ENCODE results near the gene TTC7B.

TTC7B gene

GRCh38 chr14:90782892-90783291 is 33.3 kb downstream of the TTC7B start:
- no peak overlapping the region for H3K27ac ChIP-seq
- H3K79me2 ChIP-seq (ENCODE audit: insufficient read depth, low read depth): no peaks in the 10 kb centered on the region
- H2AFZ ChIP-seq (ENCODE audit: low read depth): no peak overlapping the region
- H3K36me3 ChIP-seq (ENCODE audit: insufficient read depth): no peaks in the 10 kb centered on the region
- TF ChIP-seq CTCF (conservative IDR thresholded peaks at IDR 0.05; ENCODE audit: low read depth, low read length): no peak
- H3K27me3 ChIP-seq (ENCODE audit: insufficient read depth, low read depth): no peaks in the 10 kb centered on the region
- no peak overlapping the region for H3K4me2 ChIP-seq
- H3K4me3 ChIP-seq (IDR thresholded peaks at IDR 0.05; ENCODE audit: insufficient read depth, low read depth, low read length): no peak overlapping the region
- no peak overlapping the region for H3K9ac ChIP-seq
- H3K4me1 ChIP-seq (ENCODE audit: low read depth, poor library complexity, severe bottlenecking): no peaks in the 10 kb centered on the region
- no peaks in the 10 kb centered on the region for H4K20me1 ChIP-seq (ENCODE audit: insufficient read depth)

GRCh38 chr14:90781876-90782275 is 34.4 kb downstream of the TTC7B start:
- no peak for TF ChIP-seq CTCF (conservative IDR thresholded peaks at IDR 0.05; ENCODE audit: low read depth, low read length)
- H3K36me3 ChIP-seq (ENCODE audit: insufficient read depth): no peaks in the 10 kb centered on the region
- H3K27ac ChIP-seq: no peak overlapping the region
- no peak overlapping the region for H3K4me3 ChIP-seq (IDR thresholded peaks at IDR 0.05; ENCODE audit: insufficient read depth, low read depth, low read length)
- H3K4me1 ChIP-seq (ENCODE audit: low read depth, poor library complexity, severe bottlenecking): no peaks in the 10 kb centered on the region
- no peak overlapping the region for H3K4me2 ChIP-seq
- no peak overlapping the region for H3K9ac ChIP-seq
- no peaks in the 10 kb centered on the region for H3K27me3 ChIP-seq (ENCODE audit: insufficient read depth, low read depth)
- H2AFZ ChIP-seq (ENCODE audit: low read depth): no peak overlapping the region
- H3K79me2 ChIP-seq (ENCODE audit: insufficient read depth, low read depth): no peaks in the 10 kb centered on the region
- no peaks in the 10 kb centered on the region for H4K20me1 ChIP-seq (ENCODE audit: insufficient read depth)

GRCh38 chr14:90781344-90781761 is 34.9 kb downstream of the TTC7B start:
- no peak overlapping the region for H3K27ac ChIP-seq
- no peak overlapping the region for H3K4me2 ChIP-seq
- TF ChIP-seq CTCF (conservative IDR thresholded peaks at IDR 0.05; ENCODE audit: low read depth, low read length): no peak
- no peaks in the 10 kb centered on the region for H4K20me1 ChIP-seq (ENCODE audit: insufficient read depth)
- no peak overlapping the region for H3K9ac ChIP-seq
- H3K36me3 ChIP-seq (ENCODE audit: insufficient read depth): no peaks in the 10 kb centered on the region
- H3K4me3 ChIP-seq (IDR thresholded peaks at IDR 0.05; ENCODE audit: insufficient read depth, low read depth, low read length): no peak overlapping the region
- no peaks in the 10 kb centered on the region for H3K79me2 ChIP-seq (ENCODE audit: insufficient read depth, low read depth)
- no peak overlapping the region for H2AFZ ChIP-seq (ENCODE audit: low read depth)
- no peaks in the 10 kb centered on the region for H3K27me3 ChIP-seq (ENCODE audit: insufficient read depth, low read depth)
- H3K4me1 ChIP-seq (ENCODE audit: low read depth, poor library complexity, severe bottlenecking): no peaks in the 10 kb centered on the region

- H3K79me2 ChIP-seq (ENCODE audit: insufficient read depth, low read depth): no peaks in the 10 kb centered on the region
- no peak overlapping the region for H3K4me3 ChIP-seq (IDR thresholded peaks at IDR 0.05; ENCODE audit: insufficient read depth, low read depth, low read length)
- no peak overlapping the region for H3K27ac ChIP-seq
- no peaks in the 10 kb centered on the region for H3K4me1 ChIP-seq (ENCODE audit: low read depth, poor library complexity, severe bottlenecking)
- H3K27me3 ChIP-seq (ENCODE audit: insufficient read depth, low read depth): no peaks in the 10 kb centered on the region
- no peak overlapping the region for H2AFZ ChIP-seq (ENCODE audit: low read depth)
- no peak overlapping the region for H3K9ac ChIP-seq
- H3K4me2 ChIP-seq: no peak overlapping the region
- no peaks in the 10 kb centered on the region for H4K20me1 ChIP-seq (ENCODE audit: insufficient read depth)
- no peaks in the 10 kb centered on the region for H3K36me3 ChIP-seq (ENCODE audit: insufficient read depth)
- no peak for TF ChIP-seq CTCF (conservative IDR thresholded peaks at IDR 0.05; ENCODE audit: low read depth, low read length)
Measured at GRCh38 chr14:90780519-90780918, 35.7 kb downstream of the TTC7B start.

Data from KMS-11 (cell line).